ENCODE data around the gene AIG1.
A peak's percentile ranks its signal among the peaks of the same experiment; 100 is the strongest.

Gene AIG1

DNA sequence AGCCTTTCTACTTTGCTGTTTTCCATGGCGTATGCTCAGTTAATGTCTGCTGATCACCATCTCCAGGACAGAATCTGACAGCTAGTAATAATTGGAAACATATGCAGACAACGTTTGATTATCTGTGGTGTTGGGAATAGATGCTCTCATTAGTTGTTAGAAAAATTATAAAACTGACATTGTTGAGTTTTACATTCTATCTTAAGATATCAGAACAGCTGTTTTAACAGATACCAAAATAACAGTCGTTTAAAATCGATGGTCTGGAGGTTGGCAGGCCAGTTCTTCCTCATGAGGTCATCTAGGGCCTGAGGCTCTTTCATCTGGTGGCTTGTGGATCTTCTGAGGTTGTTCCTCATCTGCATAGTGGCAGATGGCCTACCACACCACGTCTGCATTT lies 137.6 kb downstream of the AIG1 start:
- no peak for DNase-seq (ENCODE audit: low read depth)

DNA sequence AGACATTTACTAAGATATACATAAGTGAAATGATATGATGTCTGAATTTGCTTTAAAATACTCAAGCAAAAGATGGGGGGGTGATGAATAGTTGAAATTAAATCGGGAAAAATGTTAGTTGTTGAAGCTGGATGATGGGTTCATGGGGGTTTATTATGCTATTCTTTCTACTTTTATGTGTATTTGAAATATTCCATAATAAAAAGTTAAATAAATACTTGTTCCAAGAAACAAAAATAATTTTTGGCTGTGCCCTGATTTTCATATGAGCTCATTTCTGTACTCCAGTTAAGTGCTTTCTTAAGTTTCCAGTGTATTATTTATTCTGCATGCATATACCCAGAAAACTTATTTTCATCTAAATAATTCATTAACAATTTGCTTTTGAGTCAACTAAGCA lies 138.6 kb downstream of the AIG1 start:
- no peak for DNase-seq (ENCODE audit: low read depth)

DNA sequence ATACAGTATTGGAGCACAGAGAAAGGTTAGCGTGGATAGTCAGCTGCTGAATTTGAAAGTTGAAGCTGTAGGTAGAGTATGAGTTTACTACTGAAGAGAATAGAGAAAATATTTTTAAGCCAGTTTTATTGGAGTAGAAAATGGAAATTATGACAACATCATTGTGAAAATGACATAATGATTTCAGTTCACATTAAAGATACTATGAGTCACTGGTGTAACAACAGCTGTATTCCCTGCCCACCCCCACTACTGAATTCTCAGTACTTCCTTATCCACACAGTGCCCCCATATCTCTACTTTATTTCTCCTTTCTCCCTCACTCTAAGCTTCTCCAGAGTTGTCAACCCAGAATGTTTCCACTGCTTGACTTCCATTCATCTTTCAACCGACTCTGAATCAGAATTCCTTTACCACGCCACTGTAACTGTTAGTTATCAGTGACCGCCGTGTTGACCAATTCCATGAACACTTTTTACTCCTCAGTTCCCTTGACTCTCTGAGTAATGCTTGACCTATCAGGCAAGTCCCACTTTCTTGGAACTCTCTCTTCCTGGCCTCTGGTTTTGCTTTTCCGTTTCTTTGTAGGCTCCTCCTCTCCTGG lies 139.6 kb downstream of the AIG1 start:
- no peak for DNase-seq (ENCODE audit: low read depth)

DNA sequence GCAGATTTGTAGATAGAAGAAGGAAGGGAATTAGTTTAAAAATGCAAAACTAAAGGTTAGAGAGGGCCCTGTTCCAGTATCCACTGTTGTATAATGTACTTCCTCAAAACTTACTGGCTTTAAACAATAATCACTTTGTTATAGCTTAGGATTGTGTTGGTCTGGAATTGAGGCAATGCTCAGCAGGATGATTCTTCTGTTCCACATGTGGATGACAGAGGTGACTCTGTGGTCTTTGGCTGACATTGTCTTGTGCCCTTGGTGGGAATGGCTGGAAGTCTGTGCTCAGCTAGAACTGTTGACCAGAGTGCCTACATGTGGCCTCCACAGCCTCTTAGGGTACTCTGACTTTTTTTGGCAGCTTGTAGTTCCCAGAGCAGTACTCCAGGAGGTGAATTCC lies 143.4 kb downstream of the AIG1 start:
- DNase-seq (ENCODE audit: low read depth), result no peak

DNA sequence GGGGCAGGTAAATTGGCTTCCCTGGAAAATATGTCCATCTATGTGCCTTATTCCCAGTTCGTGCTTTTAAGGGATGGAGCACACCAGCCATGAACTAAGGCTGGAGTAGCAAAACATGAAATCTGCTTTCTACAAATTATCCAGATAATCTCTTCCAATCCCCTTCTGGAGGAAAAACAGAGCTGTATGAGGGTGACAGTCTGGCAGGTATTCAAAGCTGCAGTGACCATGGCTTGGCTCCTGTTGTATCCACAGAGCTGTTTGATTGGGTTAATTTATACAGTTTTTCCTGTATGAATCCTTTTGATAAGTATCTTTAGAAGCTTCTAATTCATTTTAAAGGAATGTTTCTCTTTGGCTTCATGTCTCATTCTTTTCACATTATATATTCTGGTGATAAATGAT lies 144.4 kb downstream of the AIG1 start:
- no peak for DNase-seq (ENCODE audit: low read depth)

DNA sequence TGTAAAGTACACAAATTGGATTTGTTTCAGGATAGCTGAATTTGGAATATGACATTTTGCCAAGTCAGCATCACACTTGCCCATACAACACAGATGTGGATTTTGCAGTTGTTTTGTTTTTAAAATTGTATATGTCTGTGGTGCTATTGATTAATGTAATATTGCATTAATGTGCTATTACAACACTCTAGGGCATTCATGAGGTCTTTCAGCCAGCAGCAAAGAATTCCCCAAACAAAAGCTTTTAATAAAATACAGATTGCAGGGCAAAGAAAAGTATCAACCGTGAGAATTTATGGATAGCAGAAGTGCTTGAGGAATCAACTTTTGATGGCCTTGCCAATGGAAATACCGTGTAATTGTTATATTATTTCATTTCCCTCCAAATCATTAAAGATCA lies 144.9 kb downstream of the AIG1 start:
- no peak for DNase-seq (ENCODE audit: low read depth)

DNA sequence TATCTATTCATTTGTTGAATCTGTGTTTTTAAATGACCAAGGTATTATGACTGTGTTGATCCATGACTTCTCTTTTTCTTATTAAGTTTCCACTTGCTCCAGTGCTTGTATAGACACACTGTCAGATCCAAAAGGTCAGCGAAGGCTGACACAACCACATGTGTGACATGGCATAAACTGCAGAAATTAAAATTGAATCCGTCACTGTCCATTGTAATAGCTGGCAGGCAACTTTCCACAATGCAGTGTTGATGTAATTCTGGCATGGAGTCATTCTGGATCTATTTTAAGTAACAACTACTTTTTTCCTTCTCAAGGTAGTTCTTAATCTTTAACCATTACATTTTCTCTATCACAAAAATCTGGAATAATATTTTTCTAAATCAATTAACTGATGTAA lies 145.3 kb downstream of the AIG1 start:
- DNase-seq (ENCODE audit: low read depth), result no peak

DNA sequence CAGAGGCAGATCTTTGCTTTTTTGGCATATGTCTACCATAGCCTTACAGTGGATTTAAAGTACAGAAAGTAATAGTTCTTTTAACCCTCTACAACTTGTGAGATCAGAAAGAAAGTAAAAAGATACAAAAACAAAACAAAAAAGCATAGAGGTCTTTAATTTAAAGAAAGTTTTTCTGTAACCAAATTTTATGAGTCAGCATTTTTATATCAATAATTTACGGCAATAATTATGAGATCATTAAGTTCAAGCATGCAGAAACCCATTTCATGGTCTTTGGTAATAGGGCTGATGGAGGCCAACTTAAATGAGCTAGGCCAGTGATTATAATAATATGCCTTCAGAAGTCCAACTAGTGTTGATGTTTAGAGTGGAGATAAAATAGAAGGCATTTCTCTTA lies 145.9 kb downstream of the AIG1 start:
- no peak for DNase-seq (ENCODE audit: low read depth)

DNA sequence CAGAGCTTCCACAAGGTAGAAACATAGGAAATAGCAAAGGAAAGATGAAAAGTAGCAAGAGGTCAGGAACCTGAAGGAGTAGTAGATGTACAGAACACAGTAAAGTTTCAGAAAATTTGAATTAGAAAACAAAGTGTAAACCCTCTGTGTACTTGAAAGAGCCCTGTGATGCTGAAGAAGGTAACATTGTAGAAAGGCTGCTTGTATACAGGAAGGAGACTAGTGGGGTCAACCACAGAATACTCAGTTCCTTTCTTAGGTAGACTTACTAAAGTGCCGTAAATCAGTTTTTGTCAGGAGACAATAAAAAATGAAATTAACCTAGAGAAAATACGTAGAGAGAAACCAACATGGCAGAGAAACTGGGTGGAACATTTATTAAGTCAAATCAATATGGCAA lies 149.7 kb downstream of the AIG1 start:
- no peak for DNase-seq (ENCODE audit: low read depth)

DNA sequence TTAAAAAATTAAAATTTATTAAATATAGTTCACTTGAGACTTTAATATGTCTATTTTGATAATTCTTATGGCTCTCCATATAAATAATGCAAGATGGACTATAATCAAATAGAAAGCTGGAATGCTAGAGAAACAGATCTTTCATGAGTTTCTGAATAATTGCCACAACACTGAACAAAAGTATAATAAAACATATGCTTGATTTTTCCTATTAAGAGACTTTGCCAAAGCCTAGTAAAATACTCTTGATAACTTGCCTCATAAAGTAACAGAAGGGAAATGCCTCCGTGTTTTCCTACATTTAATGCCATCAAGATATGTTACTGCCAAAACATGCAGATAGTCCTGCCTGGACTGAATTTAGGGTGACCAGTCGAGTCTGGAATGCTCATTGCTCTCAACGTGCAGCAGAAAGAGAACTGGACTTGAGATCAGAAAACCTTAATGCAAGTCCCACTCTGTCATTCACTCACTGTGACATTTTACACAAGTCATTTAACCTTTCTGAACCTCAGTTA lies 153.2 kb downstream of the AIG1 start:
- DNase-seq (ENCODE audit: low read depth), result no peak

DNA sequence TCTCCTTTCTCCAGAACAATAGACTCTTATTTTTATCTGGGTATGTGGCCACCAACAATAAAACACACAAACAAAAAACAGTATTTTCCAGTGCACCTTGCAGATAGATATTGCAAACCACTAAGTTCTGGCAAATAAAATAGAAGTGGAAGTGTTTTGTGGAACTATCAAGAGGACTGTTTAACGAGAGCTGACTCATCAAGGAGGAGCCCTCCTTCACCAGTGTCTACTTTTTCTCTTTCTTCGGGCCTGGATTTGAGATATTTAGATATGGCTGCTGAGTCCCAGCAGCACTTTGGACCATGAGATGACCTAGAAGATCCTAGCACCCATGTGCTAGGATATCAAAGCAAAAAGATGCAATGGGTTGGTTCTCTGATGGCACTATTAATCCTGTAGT lies 154.7 kb downstream of the AIG1 start:
- DNase-seq (ENCODE audit: low read depth), result no peak

DNA sequence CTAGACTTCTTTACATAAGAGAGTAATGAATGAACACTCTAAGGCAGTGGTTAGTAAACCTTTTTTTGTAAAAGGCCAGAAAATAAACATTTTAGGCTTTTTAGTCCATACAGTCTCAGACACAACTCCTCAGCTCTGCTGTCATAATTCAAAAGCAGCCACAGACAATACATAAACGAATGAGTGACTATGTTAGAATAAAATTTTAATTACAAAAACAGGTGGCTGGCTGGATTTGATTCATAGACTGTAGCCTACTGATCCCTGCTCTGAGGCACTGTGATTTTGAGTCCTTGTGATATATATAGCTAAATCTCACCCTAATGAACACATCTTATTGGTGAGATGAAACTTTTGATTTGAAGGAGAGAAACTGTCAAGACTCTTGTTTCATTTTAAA lies 155.1 kb downstream of the AIG1 start:
- DNase-seq (ENCODE audit: low read depth), result no peak

DNA sequence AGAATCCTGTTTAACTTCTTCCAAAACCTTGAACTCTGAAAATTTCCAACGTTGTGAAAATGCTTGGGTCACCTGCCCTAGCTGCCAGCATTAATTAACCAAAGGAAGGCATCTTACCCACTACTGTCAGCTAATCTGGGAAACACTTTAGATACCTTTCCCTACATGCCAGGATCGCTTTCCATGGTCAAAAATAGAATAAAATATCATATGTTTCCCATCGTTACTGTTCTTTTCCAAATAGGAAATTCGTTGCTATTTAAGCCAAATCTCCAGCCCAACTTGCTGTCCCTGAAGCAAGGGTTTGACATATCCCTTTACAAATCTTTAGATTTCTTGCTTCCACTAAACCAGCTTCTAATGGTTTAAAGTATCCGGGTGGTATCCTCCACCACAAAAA lies 157.5 kb downstream of the AIG1 start:
- no peak for DNase-seq (ENCODE audit: low read depth)

DNA sequence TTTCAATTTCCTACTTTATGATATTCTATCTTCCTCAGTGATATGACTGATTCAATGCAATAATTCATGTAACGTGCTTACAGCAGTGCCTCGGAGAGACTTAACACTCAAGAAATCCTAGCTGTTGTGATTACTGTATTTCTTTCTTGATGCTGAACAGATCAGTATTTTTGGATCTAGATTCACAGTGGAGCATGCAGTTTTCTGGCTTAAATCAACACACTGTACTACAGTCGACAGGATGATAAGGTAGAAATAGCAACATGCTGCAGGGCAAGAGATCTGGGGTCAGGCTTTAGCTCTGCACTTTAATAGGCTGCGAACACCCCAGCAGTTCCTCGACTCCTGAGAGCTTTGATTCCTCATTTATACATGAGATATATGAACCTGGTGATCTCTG lies 161.0 kb downstream of the AIG1 start:
- no peak for DNase-seq (ENCODE audit: low read depth)

DNA sequence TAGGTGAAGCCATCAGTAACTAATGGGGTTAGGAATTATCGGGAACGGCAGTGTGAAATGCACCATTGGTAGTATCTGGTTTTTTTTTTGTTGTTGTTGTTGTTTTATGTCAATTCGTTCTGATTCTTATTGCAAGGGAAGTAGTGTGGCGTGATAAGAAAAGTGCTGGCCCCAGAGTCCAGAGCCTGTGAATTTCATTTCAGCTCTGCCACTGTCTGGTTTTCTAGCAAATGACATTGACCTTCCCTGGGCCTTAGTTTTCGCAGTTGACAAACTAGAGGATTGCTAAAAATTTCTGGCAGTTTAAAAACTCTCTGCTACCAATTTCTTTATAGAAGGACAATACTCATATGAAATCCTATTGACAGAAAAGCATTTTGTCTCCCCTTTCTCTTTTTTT lies 161.6 kb downstream of the AIG1 start:
- no peak for DNase-seq (ENCODE audit: low read depth)

DNA sequence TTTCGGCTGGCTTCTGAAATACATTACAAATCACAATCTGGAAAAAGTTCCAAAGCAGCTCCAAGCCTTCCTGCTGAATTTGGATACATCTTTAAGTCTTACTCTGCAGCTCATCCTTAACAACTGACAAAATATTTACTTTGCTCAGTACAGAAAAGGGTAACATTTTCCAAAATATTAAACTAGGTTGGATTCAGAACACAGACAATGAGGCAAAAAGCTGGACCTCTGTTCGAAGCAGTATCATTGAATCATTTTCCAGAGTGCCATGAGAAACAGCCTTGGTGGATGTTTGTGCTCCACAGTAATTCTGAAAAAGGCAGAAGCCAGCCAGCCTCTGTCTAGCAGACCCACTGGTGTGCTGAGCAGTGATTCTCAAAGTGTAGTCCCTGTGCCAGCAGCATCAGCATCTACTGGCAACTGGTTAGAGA lies 162.1 kb downstream of the AIG1 start:
- DNase-seq (ENCODE audit: low read depth), result no peak

DNA sequence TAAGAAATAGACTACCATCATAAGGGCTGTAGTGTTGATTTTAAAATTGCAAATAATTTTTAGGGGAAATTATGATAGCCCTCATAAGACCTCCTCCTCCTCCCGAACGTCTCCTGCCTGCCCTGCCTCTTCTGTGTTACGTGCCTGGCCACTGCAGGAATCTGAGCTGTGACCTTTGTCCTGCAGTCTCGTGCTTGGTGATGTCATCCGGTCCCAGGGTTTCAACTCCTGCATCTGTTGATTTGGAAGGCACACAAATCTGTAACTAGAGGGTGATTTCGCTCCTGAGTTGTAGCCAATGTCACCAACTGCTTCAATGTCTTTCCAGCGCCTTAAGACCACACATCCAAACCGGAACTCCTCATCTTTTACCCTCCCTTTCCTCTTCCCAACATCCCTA lies 163.2 kb downstream of the AIG1 start:
- DNase-seq (ENCODE audit: low read depth), result peak; percentile 11

DNA sequence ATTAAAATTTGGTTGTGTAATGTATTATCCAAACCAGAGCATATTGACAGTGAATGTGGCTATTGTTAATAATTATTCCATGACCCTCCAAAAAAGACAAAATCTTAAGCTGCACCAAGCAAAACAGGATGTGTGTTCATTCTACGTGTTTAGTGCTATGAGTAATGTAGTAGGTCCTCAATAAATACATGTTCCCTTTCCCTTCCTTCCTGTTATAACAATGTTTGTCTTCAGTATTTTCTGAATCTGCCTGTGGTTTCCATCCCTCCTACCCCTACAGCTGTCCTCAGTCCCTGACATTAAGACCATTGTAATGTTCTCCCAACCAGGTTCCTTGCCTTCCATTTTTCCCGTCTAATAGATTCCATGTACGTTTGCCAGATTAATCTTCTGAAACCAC lies 163.8 kb downstream of the AIG1 start:
- DNase-seq (ENCODE audit: low read depth), result peak; percentile 27

DNA sequence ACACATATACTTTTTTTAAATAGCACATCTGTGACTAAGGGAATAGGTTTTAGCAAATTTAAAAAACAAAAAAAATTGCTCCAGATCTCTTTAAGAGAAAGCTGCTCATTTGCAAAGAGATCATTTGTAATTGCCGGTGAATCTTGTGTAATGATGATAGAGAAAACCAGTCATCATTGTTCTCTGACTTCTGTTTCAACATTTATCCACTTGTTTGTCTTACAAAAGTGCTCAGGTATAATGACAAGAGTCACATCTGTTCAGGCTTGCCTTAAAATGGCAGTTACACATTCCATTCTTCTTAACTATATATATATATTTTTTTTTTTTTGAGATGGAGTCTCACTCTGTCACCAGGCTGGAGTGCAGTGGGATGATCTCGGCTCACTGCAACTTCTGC lies 165.2 kb downstream of the AIG1 start:
- no peak for DNase-seq (ENCODE audit: low read depth)

DNA sequence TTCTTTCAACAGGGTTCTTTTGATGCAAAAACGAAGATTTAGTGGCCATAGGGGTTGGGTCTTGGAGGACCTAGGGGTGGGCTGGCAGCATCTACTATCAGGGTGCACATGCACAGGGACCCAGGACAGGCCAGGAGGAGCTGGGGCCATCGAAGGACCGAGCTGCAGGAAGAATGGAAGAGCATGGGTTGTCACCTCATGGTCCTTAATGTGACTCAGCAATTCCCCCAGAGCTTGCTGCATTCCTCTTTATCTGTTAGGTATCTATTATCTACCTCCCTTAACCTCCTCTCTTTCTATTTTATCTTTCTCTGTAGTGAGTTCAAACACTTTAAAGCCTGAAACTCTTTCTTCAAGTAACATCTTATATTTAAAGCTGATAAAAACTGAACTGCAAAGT lies 167.0 kb downstream of the AIG1 start:
- no peak for DNase-seq (ENCODE audit: low read depth)

DNA sequence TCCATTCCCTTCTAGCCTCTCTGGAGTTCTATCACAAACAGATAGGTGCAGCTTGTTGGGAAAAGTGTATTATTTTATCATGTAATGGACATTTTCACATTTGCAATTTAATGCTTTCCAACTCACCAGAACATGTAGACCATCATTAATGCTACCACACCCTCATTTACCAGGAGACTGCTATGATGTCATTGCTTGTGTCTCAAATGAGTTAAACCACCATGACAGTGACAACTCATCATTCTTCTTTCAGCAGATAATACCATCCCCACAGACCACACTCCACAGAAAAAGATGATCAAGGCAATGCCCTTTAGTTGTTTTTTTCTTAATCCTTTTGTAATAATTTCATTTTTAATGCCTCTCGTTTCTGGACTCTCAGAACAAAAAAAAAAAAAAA lies 168.7 kb downstream of the AIG1 start:
- DNase-seq (ENCODE audit: low read depth), result no peak

DNA sequence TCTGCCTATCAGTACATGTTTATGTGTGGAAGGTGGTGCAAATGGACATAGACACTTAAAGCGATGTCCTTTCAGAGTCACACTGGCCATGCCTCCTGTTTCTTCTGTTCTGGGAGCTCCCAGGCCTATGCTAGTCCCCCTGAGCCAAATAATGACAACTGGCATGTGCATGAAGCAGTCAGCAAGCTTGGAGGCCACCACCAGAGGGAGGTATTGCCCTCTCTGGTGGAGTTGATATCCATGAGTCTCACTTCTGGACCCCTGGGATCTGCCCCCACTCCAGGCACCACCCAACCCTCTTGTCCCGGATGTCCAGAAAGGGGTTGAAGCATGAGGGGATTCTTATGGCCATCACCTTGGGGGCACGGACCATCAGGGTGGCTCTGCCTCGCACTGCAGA lies 172.2 kb downstream of the AIG1 start:
- peak; percentile 58 for DNase-seq (ENCODE audit: low read depth)

DNA sequence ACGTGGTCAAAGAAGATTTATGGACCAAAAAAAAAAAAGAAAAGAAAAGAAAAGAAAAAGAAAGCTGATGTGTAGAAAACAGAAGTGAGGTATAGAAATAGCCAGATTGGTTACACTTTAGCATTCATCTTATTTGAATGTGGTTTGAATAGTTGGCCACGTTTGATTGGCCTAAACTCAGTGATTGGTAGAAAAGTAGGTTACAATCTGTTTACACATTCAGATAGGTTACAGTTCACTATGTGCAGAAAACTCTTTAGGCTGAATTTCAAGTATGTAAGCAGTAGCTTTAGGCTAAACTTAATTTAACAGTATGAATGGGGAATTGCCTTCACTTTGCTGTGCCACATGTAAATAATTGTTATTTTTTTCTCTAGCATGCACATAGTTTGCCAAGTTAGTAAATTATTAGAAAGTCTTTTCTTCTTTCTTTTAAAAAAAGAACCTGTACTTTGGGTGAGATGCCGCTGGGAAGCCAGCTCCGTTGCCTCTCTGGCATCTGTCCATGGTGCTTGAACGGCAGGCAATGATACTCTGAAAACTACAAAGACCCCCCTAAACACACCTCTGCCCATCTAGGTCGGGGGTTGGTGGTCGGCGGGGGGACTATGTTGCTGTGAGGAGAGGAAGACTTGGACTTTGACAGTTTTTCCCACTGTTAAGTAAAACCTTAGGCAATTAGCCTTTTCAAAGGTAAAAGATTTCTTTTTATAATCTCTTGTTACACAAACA lies 173.0 kb downstream of the AIG1 start:
- DNase-seq (ENCODE audit: low read depth), result no peak

DNA sequence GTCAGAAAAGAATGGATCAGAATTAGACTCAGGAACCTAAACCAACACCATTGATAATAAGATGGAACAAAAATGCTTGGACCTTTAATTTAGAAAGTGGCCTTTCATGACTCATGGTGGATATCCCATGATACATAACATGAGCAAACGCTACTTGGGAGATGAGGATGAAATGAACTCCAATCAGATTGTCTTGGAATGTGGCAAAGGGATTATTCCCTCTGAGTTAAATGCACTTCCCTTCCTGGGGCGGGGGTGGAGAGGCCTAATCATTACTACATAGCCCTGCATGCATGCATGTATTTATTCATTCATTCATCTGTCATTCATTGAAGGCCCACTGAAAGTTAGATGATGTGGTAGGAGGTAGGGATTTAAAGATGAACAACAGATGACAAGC lies 174.0 kb downstream of the AIG1 start:
- peak; percentile 61 for DNase-seq (ENCODE audit: low read depth)
